Stimulated activated CD4-positive, alpha-beta T cell treated with anti-CD3 and anti-CD28 coated beads, TNF-alpha, amount 100 ng/mL, for 4 hours (primary cell): ENCODE data around the gene TTC8.
"Not testable (repeated sequence)": the region's sequence is repeated elsewhere in the genome, so short reads cannot be mapped to it uniquely, and the experiment has no call there.

Experiments used
- DNase-seq, 3 experiments: peaks; one replicate each; pipeline ENCODE4 v3.0.0-alpha.2; 2020; ENCODE audit warnings: low read depth in 3 of 3

The TTC8 gene

GRCh38 chr14:88825078-88825458, 617 bp downstream of the TTC8 start:
- no peak for DNase-seq

- no peak for DNase-seq
Measured at GRCh38 chr14:88825503-88825902, 1.1 kb downstream of the TTC8 start.

- DNase-seq: no peak
Measured at GRCh38 chr14:88829188-88829587, 4.7 kb downstream of the TTC8 start.

DNA sequence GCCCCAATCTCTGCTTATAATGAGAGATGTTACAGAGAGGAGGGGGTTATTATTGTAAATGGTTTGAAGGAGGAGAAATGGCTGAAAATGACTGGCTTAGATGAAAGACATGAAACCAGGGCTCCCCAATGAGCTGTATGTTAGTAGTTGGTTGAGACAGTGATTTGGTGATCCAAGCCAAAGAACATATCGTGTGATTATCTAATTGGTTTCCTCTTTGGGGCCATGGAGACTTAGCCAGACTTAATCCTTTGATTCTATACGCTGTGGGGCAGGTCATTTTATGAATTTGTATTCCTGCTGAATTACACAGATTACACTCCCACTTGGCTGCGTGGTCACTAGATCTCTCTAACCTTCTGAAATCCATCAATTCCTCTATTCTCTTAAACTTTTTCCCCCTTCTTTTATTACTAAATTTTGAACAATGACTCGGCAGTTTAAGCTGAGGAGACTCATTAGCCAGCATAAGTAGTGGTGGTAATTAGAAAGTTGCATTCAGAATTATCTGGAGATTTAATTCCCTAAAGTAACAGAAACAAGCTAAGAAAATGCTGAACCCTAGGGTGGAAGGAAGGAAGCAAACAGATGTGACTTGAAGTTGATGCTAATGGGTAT, 5.3 kb downstream of the TTC8 start:
- DNase-seq: no peak

GRCh38 chr14:88831284-88831683, 6.8 kb downstream of the TTC8 start:
- no peak for DNase-seq

- no peak for DNase-seq
Measured at GRCh38 chr14:88834883-88835431, 10.5 kb downstream of the TTC8 start.

DNA sequence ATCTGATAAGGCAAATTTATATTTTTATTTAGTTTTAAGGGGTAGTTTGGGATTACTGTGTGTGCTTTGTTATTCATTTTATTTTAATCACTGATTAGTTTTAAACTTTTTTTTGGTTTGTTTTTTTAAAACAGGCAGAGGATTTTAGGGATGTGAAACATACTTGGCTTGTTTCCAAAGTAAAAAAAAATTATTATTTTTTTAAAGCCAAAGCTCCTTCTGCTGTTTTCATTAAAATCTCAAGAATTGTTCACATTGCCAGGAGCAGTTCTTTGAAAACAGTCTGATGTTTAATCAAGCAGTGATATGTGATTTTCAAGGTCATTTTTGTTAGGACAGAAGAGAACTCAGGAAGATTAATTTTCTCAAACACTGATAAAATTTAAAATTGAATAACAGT, 11.2 kb downstream of the TTC8 start:
- DNase-seq: no peak

- DNase-seq: no peak
Measured at GRCh38 chr14:88837495-88837894, 13.0 kb downstream of the TTC8 start.

DNA sequence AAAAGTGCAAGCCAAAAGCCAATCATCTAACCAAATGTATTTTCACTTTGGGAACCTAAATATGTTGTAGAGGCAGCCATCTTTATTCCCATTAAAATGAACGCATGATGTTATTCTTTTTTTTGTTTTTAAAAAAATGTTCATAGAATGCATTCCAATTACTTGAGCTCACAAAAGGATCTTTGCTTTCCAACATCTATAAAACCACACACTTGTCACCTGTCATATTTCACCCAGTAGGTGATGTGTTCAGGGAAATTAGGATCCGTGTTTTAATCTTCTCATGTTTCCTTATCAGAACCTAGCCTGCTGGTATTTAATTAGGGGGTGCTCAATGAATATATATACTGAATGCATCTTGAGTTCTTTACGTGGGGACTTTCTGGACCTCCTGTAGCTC, 13.6 kb downstream of the TTC8 start:
- DNase-seq: no peak

DNA sequence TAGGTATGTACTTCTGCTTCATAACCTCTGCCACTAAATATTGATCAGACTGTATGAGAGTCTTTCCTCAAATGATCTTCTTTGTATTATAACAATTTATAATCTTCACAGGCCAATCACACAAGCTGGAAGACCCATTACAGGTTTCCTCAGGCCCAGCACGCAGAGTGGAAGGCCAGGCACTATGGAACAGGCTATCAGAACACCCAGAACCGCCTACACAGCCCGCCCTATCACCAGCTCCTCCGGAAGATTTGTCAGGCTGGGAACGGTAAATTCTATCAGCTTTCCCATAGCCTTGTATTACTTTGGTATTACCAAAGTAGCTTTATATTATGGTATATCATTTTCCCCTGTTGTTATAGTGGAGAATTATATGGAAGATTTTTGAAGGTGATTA, 16.5 kb downstream of the TTC8 start:
- no peak for DNase-seq

- DNase-seq: no peak
Measured at GRCh38 chr14:88841741-88842140, 17.3 kb downstream of the TTC8 start.

DNA sequence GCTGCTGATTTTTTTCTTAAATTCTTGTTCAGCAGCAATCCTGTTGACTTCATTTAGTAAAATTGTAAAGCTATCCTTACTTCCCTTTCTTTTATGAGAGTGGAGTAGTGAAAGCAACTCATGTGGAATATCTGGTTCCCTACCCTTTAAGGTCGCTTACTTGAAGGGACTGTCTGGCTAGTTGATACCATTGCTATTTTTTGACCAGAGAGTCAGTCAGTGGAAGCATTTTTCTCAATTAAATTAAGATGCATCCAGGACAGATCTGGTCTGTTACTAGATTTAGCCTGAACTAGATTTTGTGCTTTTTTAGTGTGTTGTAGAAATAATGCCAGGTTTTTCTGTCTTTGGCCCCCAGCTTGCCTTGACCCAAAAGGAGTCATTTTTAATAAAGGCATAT, 18.0 kb downstream of the TTC8 start:
- DNase-seq: no peak

GRCh38 chr14:88844980-88845491, 20.6 kb downstream of the TTC8 start:
- DNase-seq: no peak

GRCh38 chr14:88848571-88848970, 24.1 kb downstream of the TTC8 start:
- DNase-seq: no peak

DNA sequence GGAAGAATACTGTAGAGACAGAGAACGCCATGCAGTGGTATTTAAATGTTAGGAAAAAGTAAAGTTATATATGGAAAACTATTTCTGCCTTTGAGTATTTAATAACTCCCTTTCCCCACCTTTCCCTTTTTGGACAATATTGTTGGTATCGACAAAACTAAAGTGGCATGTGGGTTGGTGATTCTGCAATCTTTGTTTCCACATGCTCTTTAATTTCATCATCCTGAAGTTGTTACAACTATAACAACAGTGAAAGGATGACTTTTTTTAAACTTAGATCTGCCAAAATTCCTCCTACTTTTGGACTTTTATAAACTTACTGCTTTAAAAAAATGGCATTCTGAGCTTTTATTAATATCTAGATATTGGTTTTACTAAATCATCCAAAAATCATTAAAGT, 25.3 kb downstream of the TTC8 start:
- DNase-seq: no peak

- DNase-seq: no peak
Measured at GRCh38 chr14:88851587-88851986, 27.1 kb downstream of the TTC8 start.

GRCh38 chr14:88852632-88853031, 28.2 kb downstream of the TTC8 start:
- no peak for DNase-seq

- no peak for DNase-seq
Measured at GRCh38 chr14:88853129-88853528, 28.7 kb downstream of the TTC8 start.

DNA sequence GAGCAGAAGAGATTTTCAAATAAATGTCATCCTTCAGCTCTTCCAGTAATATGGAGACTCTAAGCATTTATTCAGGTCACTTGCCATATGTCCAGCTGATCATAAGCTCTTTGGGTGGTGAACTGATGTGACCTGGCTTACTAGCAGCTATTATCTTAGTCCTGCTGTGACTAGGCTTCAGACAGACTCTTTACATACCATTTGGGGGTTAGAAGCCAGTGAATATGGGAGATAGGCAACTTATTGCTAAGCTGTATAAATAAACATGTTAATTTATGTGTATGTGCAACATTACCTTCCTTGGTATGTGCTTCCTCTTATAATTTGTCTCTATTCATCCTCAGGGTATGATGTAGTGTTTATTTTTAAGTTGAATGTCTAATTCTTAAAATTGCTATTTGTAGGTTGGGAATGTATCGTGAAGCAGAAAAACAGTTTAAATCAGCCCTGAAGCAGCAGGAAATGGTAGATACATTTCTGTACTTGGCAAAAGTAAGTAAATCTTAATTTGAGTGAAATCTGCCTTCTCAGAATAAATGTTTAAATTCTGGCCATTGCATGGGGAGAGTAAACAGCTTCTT, 32.4 kb downstream of the TTC8 start:
- no peak for DNase-seq

- not testable (repeated sequence) for DNase-seq
Measured at GRCh38 chr14:88857861-88858260, 33.4 kb downstream of the TTC8 start.

- not testable (repeated sequence) for DNase-seq
Measured at GRCh38 chr14:88859118-88859517, 34.7 kb downstream of the TTC8 start.

DNA sequence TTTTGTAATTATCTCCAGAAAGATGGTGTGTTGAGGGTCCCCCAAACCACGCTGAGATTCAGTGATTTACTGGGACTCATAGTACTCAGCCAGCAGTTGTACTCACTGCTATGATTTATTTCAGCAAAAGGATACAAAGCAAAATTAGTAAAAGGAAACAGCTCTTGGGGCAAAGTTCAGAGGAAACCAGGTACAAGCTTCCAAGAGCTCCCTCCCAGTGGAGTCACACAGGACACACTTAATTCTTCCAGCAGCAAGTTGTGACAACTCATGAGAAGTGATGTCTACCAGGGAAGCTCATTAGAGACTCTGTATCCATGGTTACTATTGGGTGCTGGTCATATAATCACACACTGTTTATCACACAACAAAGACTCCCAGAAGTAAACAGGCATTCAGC, 38.7 kb downstream of the TTC8 start:
- DNase-seq: no peak

DNA sequence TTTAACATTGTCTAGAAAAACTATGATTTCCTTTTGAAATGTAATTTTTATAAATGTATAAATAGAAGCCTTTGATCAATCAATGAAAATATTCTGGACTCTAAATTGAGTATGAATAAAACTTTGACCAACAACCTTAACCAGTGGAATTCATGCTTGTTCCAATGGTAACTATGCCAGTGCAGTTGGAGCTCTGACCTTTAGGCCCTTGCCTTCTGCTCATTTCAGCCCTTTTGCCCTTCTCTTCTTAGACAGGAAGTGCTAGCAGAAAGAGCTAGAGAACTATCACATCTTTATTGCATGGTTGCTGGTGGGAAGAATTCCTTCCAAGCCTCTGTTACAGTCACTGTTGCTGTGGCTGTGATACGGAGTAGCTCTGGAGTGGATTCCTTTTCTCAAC, 39.7 kb downstream of the TTC8 start:
- DNase-seq: no peak

GRCh38 chr14:88866305-88866704, 41.9 kb downstream of the TTC8 start:
- DNase-seq: no peak
